BJ (cell line): ENCODE measurements around the gene RANBP17. TPM values are rescaled to one million over a fixed set of nuclear protein-coding genes. Genes with fewer than 3 reads are reported as not detected.
A peak's percentile ranks its signal among the peaks of the same experiment; 100 is the strongest.

ENCODE experiments used
- CTCF ChIA-PET: fragments of 350-600 bp; formaldehyde crosslinking; extraction: SDS; loops from one replicate; lab custom pipeline; 2021; ENCODE audit warnings: antibody characterized with exemption, inconsistent platforms; lab: Yijun Ruan, JAX
- POLR2A ChIA-PET: fragments of 300-600 bp; sonication (Branson Sonifier 250); formaldehyde crosslinking; extraction: SDS; loops from one replicate; lab custom pipeline; 2021; ENCODE audit warnings: antibody characterized with exemption; lab: Charles Lee
- DNase-seq: peaks from one replicate; pipeline ENCODE4 v3.0.0-alpha.2; 2011; ENCODE audit warnings: low read depth
- H3K27me3 ChIP-seq: 2 replicates; pipeline ENCODE4 v1.6.0; 2011; ENCODE audit warnings: low read length; ENCODE audit not compliant: control insufficient read depth, insufficient read depth
- H3K36me3 ChIP-seq: 2 replicates; pipeline ENCODE4 v1.5.1; 2011; ENCODE audit warnings: low read length; ENCODE audit not compliant: control insufficient read depth, insufficient read depth
- H3K4me3 ChIP-seq: 2 replicates; pipeline ENCODE4 v1.5.1; 2011; ENCODE audit warnings: low read depth, mild to moderate bottlenecking, control low read depth, low read length
- polyA plus RNA-seq: library from polyadenylated mRNA; depleted of rRNA; stranded (reverse); fragments of >200 nt; gene quantifications from 2 replicates; pipeline ENCODE4 v1.2.3, GENCODE V29; 2011
- TF ChIP-seq, protein P1 (sequence below): IDR thresholded peaks from 2 replicates; pipeline ENCODE4 v1.5.1; 2011; ENCODE audit warnings: low read depth, mild to moderate bottlenecking, control low read depth, inconsistent platforms, low read length, moderate library complexity; ENCODE audit not compliant: insufficient read depth

Gene RANBP17
- polyA plus RNA-seq, 1 experiment: 10.5 TPM

DNA sequence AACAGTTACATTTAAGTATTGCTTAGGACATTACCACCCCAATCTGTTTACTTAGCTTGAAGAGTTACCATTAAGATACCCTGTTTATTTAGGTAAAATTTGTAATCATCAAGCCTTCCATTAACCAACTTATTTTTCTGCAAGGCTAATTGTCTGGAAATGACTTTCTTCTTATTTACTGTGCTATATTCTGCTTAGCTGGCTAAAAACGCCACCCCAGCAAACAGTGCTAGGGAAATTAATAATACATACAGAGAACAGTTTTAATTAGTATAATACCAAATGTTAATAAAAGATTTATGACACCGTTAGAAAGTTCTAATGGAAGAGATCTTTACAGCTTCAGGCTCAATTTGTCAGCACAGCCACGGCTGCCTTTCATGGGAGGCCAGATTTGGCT is 461.2 kb downstream of the RANBP17 start:
- Histone ChIP-seq H3K4me3 (no peak overlapping the region), H3K27me3 (peaks cover 42% of the 10 kb centered on the region), H3K36me3 (no peaks in the 10 kb centered on the region)
- no peak for DNase-seq
- POLR2A ChIA-PET: no interaction called here
- CTCF ChIA-PET: interaction anchor here (0.5 to 2.5 kb wide), 6 partner anchors 9 to 132 kb away, joined by 3 to 12 read pairs (median 6); no protein-coding TSS in a partner anchor
- TF ChIP-seq, protein P1, sequence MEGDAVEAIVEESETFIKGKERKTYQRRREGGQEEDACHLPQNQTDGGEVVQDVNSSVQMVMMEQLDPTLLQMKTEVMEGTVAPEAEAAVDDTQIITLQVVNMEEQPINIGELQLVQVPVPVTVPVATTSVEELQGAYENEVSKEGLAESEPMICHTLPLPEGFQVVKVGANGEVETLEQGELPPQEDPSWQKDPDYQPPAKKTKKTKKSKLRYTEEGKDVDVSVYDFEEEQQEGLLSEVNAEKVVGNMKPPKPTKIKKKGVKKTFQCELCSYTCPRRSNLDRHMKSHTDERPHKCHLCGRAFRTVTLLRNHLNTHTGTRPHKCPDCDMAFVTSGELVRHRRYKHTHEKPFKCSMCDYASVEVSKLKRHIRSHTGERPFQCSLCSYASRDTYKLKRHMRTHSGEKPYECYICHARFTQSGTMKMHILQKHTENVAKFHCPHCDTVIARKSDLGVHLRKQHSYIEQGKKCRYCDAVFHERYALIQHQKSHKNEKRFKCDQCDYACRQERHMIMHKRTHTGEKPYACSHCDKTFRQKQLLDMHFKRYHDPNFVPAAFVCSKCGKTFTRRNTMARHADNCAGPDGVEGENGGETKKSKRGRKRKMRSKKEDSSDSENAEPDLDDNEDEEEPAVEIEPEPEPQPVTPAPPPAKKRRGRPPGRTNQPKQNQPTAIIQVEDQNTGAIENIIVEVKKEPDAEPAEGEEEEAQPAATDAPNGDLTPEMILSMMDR: no peak

DNA sequence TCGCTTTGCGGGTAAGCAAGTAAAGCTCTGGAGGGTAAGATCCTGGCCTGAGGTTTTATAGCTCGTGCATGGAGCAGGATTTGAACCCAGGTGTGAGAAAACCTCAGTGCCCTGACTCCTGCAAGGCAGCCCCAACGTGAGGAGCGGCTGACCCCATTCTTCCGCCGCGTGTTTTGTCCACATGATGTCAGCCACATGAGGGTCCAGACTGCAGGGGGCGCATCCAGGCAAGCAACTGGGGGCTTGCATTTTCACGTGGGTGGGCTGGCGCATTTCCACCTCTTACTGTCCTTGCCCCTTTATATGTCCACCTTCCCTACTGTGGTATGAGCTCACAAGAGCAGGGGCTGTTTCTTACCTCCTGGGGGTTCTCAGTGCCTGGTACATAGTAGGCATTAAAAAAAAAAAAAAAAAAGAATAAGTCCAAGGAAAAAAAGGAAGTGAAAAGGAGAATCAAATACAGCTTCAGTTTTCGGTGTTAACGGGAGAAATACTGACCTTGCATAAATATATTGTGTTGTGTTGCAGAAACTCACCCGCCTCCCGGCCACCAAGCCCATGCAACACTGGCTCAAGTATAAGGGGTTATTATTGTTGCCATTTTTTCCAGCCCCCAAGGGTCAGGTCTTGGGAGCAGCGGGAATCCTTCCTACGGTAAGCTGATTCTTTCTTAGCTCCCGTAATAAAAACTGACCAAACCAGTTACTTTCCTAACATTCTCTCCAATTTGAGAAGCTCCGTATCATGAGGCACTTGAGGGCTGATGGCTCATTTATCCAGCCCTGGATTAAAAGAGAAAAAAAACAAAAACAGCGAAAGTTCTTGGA is 462.2 kb downstream of the RANBP17 start:
- POLR2A ChIA-PET: interaction anchor here (0.7 kb wide), 1 partner anchor 41 kb away, joined by 4 read pairs; no protein-coding TSS in a partner anchor
- TF ChIP-seq, protein P1: no peak
- CTCF ChIA-PET: interaction anchor here (1.2 to 2.5 kb wide), 6 partner anchors 8 to 117 kb away, joined by 3 to 12 read pairs (median 6); no protein-coding TSS in a partner anchor
- H3K27me3 ChIP-seq: peaks cover 36% of the 10 kb centered on the region
- H3K4me3 ChIP-seq: no peak overlapping the region
- H3K36me3 ChIP-seq: no peaks in the 10 kb centered on the region
- DNase-seq: no peak

DNA sequence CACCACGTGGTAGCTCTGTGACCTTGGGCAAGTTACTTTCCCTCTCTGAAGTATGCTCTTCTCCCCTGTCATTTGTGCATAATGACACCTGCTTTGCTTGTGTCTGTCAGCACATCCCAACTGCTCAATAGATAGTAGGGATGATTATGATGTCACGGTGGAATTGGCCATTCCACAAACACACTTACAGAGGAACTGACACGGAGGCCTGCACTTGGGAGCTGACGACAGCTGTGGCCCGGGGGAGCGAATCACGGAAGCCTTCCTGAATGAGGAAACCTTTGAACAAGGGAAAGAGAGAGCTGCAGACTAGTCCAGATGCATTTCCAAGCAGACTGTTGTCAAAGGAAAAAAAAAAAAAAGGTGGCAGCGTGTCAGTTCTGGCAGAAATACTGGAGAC is 468.2 kb downstream of the RANBP17 start:
- CTCF ChIA-PET: interaction anchor here (0.7 to 1.3 kb wide), 4 partner anchors 11 to 586 kb away, joined by 3 to 5 read pairs (median 3); no protein-coding TSS in a partner anchor
- no peak overlapping the region for H3K4me3 ChIP-seq
- POLR2A ChIA-PET: no interaction called here
- no peak for DNase-seq
- TF ChIP-seq, protein P1: no peak
- H3K27me3 ChIP-seq: peaks cover 16% of the 10 kb centered on the region
- no peaks in the 10 kb centered on the region for H3K36me3 ChIP-seq

DNA sequence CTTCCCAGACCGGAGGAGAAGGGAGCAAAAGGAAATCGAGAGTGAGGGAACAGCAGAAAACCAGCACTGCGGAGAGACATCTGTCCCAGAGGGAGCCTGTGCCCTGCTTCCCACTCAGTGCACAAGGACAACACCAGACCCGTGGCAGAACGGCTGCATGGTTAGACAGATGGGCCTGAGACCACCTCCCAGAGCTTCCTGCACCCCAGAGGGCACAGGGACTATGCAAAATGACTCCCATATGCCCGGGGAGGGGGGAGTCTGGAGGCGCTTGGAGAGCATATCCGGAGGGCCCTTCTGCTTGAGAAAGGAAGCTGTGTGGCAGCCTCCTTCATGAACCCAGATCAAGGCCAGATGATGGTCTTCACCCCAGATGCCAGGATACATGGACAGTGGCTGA is 473.8 kb downstream of the RANBP17 start:
- ChIA-PET CTCF (interaction anchor here (0.8 to 14.4 kb wide), 6 partner anchors 12 to 526 kb away, joined by 3 to 247 read pairs (median 5); no protein-coding TSS in a partner anchor), POLR2A (no interaction called here)
- no peak overlapping the region for H3K4me3 ChIP-seq
- no peak for DNase-seq
- TF ChIP-seq, protein P1: no peak
- peaks cover 7% of the 10 kb centered on the region for H3K27me3 ChIP-seq
- H3K36me3 ChIP-seq: no peaks in the 10 kb centered on the region

DNA sequence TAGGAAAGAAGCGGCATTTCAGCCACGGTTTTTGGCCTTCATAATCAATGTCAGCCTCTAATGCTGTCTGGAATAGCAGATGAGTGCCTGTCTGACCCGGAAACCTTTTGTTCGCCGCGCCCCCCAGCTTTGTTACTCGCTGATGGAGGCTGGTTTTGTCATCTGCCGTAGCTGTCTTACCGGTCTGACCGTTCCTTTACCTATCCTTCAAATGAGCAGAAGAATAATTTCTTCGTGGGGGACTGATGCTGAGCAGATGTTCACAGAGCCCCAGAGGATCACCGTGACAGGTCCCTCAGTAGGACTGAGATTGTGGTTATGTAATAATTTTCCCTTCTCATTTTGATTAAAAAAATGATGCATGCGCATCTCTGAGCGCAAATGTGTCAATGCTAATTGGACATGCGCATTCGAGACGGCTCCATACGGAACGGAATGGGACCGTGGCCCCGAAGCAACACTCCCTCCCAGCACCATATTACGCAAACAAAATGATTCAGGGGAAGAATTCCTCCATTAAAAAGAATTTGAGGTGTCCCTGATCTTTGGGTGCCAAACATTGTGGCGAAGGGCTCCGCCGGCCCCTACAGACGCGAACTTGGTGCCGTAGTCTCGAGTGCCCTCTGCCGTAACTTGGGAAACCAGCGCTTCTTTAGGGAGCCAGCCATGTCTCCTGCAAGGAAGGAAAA is 474.8 kb downstream of the RANBP17 start:
- CTCF ChIA-PET: interaction anchor here (0.8 to 14.4 kb wide), 9 partner anchors 13 to 591 kb away, joined by 3 to 247 read pairs (median 4); no protein-coding TSS in a partner anchor
- DNase-seq: no peak
- TF ChIP-seq, protein P1: peak; percentile 88
- POLR2A ChIA-PET: no interaction called here
- H3K27me3 ChIP-seq: peaks cover 4% of the 10 kb centered on the region
- H3K4me3 ChIP-seq: peak overlapping the region; percentile 38
- no peaks in the 10 kb centered on the region for H3K36me3 ChIP-seq
